HG02678 (cell line): Measurements from ENCODE around the gene DNASE1.
A peak's percentile ranks its signal among the peaks of the same experiment; 100 is the strongest.
"Not testable (repeated sequence)": the region's sequence is repeated elsewhere in the genome, so short reads cannot be mapped to it uniquely, and the experiment has no call there.

ENCODE experiments used
- ATAC-seq: cut with Tn5 transposase; IDR thresholded peaks from one replicate; pipeline ENCODE4 v1.9.1; 2021; ENCODE audit warnings: mild to moderate bottlenecking, moderate library complexity; ENCODE audit not compliant: unreplicated experiment

The DNASE1 gene

GRCh38 chr16:3654249-3654991, at the start of gene DNASE1:
DNASE1 (plus strand) TSS chr16:3654691; CDS start chr16:3655374, 683 bp downstream.
- no peak for ATAC-seq

GRCh38 chr16:3606441-3606840, 48.0 kb upstream of the DNASE1 start:
- ATAC-seq: no peak

- no peak for ATAC-seq
These were observed 47.3 kb upstream of the DNASE1 start for GRCh38 chr16:3607161-3607560.

GRCh38 chr16:3607634-3608033, 46.9 kb upstream of the DNASE1 start:
- ATAC-seq: no peak

- ATAC-seq: no peak
These were observed 46.4 kb upstream of the DNASE1 start for GRCh38 chr16:3608069-3608468.

GRCh38 chr16:3608976-3609375, 45.5 kb upstream of the DNASE1 start:
- not testable (repeated sequence) for ATAC-seq

GRCh38 chr16:3609895-3610697, 44.4 kb upstream of the DNASE1 start:
- ATAC-seq: no peak

- no peak for ATAC-seq
These were observed 43.8 kb upstream of the DNASE1 start for GRCh38 chr16:3610698-3611145.

- ATAC-seq: peak; percentile 93
These were observed 43.1 kb upstream of the DNASE1 start, which contains the start of gene SLX4 for GRCh38 chr16:3611146-3611975. SLX4 (minus strand) TSS chr16:3611606; CDS start chr16:3608964, 2,642 bp downstream.

GRCh38 chr16:3612510-3613466, 41.7 kb upstream of the DNASE1 start:
- ATAC-seq: no peak

GRCh38 chr16:3618769-3619141, 35.7 kb upstream of the DNASE1 start:
- no peak for ATAC-seq

GRCh38 chr16:3623642-3624041, 30.8 kb upstream of the DNASE1 start:
- ATAC-seq: peak; percentile 52

- ATAC-seq: no peak
These were observed 29.2 kb upstream of the DNASE1 start for GRCh38 chr16:3625331-3625730.

GRCh38 chr16:3625911-3626732, 28.4 kb upstream of the DNASE1 start:
- peak; percentile 65 for ATAC-seq

GRCh38 chr16:3637371-3637923, 17.0 kb upstream of the DNASE1 start:
- ATAC-seq: no peak

GRCh38 chr16:3638916-3639644, 15.4 kb upstream of the DNASE1 start:
- ATAC-seq: no peak

- ATAC-seq: no peak
These were observed 14.3 kb upstream of the DNASE1 start for GRCh38 chr16:3640207-3640606.
